Forelimb muscle (tissue), 1 donor: Measurements from ENCODE around the gene HIVEP3. TPM values are rescaled to one million over a fixed set of nuclear protein-coding genes. Genes with fewer than 3 reads are reported as not detected.
"Not testable (repeated sequence)": the region's sequence is repeated elsewhere in the genome, so short reads cannot be mapped to it uniquely, and the experiment has no call there.

Experiments used
- DNase-seq: peaks from one replicate; pipeline ENCODE4 v3.0.0-alpha.2; 2013; ENCODE audit warnings: low read depth
- polyA plus RNA-seq: library from polyadenylated mRNA; unstranded; fragments of 120-200 nt; gene quantifications from one replicate; pipeline ENCODE4 v1.2.1, GENCODE V29; 2013; ENCODE audit not compliant: insufficient read length

The HIVEP3 gene
- 2.1 TPM for polyA plus RNA-seq

DNA sequence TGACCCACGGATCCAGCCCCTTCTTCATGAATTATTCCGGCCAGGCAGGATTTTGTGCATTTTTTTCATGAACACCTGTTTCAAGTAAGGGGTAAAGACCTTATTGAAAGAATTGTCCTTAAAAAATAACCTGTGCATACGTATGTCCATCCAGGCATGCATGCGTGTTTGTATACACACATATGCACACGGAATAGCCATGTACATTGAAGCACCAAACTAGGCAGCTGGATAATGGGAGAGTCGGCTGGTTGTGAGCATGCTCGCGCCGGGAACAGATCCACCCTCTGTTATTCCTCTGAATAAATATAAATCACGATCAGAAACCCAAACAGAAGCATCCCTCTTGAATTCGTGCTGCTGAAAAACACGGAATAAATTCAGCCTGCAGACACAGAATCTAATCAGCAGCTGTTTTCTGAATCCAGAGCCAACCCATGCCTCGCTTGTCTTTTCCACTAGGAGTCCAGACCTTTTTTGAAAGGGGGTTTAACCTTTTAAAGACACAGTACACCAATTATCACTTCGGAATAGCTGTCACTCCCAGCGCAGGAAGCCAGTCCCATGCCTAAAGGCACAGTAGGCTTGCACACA, at the start of gene HIVEP3:
TSS of gene HIVEP3 (minus strand) at position 473 of the 594 bp plus-strand sequence.
- DNase-seq = no peak

GRCh38 chr1:41964400-41964799, 45.7 kb upstream of the HIVEP3 start:
- DNase-seq = no peak

- DNase-seq = no peak
These were observed 44.9 kb upstream of the HIVEP3 start for GRCh38 chr1:41963636-41964035.

DNA sequence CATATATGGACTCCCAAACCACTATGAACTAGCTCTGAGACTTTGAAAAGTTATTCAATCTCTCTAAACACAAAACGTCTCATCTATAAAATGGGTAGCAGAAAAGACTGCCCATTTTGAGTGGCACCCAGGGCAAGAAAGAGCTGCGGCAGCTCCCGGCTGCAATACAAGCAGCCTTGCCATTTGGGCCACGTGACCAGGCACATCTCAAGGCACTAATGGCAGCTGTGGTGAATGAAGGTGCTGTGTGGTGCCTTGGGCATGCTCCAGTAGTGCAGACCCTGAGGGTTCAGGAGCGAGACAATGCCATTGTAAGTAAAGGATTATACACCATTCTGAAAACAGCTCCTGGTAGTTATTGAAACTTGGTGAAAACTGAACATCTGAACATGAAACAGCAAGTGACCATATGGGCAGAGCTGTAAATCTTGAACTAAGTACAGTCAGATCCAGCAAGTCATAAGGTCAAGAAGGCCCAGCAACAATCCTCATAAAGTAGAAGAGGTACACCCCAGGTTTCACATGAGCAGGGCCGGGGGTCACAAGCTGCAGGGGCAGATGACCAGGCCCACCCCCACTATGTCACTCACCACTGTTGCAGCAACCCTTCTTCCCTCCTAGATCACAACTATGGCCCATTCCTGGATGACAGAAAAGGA, 39.4 kb upstream of the HIVEP3 start:
- no peak for DNase-seq

DNA sequence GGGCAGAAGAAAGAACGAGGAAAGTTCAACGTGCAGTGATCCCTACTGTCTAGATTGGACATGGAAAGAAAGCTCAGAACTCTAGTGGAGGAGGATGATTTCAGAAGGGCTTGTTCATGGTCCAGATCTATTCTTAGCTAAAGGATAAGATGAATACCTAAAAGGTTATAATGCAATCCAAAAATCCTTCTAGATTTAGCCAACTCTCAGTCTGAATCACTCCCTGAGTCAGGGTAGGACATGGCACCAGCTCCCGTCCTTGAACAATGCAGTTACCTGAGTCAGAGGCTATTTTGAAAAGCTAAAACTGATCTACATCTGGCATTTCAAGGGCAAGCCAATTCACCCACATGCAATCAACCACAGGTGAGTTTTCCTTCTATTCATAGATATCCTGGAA, 38.8 kb upstream of the HIVEP3 start:
- no peak for DNase-seq

GRCh38 chr1:41955461-41956159, 36.9 kb upstream of the HIVEP3 start:
- DNase-seq = no peak

DNA sequence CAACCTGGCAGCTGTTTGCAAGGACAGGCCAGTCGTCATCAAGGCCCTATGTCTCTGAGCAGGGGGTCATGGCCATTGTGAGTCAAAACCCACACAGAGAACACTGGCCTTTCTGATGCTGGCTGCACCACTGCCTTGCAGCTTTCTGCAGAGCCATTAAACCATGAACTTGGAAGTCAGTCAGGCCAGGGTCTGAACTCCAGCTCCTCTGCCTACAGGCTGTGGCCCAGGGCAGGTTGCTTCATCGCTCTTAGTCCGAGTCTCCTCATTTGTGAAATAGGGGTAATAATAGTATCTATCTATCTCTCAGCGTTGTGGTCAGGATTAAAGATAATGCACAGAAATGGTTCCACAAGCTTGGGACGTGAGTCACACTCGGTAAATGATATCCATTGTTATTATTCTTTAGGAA, 35.8 kb upstream of the HIVEP3 start:
- DNase-seq = no peak

DNA sequence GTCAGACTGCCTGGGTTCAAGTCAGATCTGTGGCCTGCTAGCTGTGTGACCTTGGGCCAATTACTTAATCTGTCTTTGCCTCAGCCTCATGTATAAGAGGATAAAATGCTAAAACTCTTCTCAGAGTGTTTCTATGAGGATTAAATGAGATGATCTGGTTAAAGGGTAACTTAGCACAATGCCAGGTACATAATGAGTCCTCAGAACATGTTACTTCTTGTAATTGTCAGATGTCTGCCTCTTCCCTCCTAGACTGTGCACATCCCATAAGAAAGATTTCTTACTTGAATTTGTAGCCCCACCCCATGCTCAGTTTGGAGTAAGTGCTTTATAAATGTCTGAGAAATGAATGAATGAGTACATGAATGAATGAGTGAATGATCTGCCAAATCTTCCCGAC, 34.6 kb upstream of the HIVEP3 start:
- no peak for DNase-seq

- DNase-seq = no peak
These were observed 33.5 kb upstream of the HIVEP3 start for GRCh38 chr1:41952208-41952607.

DNA sequence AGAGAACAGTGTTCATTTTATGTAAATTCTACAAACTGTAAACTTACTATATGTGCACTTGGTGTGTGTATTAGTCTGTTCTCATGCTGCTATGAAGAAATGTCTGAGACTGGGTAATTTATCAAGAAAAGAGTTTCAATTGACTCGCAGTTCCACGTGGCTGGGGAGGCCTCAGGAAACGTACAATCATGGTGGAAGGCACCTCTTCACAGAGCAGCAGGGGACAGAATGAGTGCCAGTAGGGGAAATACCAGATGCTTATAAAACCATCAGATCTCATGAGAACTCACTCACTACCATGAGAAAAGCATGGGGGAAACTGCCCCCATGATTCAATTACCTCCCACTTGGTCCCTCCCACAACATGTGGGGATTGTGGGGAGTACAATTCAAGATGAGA, 32.8 kb upstream of the HIVEP3 start:
- not testable (repeated sequence) for DNase-seq

GRCh38 chr1:41950820-41951219, 32.1 kb upstream of the HIVEP3 start:
- no peak for DNase-seq

GRCh38 chr1:41945946-41946345, 27.2 kb upstream of the HIVEP3 start:
- not testable (repeated sequence) for DNase-seq

- no peak for DNase-seq
These were observed 25.0 kb upstream of the HIVEP3 start for GRCh38 chr1:41943717-41944116.

DNA sequence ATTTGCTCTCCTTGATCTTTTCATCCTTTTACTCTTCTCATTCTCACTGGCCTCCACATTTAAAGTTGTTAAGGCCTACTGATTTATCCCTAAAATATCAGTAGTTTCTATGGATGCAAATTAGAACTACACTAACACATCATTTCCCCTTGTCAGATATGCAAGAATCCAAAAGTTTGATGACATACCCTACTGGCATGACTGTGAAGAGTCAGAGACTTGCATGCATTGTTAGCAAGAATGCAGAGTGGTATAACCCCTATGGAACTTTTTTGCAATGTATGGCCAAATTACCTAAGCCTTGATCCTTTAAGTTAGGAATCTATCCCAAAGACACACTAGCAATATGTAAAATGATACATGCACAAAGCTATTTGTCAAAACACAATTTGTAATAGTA, 23.6 kb upstream of the HIVEP3 start:
- no peak for DNase-seq

DNA sequence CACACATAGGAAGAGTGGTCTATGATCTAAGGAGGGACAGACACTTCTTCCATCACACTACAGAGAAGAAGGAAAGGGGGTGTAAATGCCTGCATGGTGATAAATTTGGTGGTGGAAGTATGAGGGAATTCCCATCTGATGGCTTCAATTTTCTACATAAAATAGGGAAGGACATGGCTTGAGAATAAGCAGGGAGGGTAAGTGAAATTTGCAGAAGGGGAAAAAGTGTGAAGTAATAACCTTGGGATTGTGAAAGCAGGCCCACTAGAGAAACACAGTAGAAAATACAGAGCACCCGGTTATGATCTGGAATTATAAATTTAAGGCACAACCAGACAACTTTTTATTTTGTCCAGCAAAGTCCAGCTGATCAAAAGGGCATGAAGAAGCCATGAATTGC, 22.7 kb upstream of the HIVEP3 start:
- DNase-seq = no peak

- no peak for DNase-seq
These were observed 20.5 kb upstream of the HIVEP3 start for GRCh38 chr1:41939194-41939593.

DNA sequence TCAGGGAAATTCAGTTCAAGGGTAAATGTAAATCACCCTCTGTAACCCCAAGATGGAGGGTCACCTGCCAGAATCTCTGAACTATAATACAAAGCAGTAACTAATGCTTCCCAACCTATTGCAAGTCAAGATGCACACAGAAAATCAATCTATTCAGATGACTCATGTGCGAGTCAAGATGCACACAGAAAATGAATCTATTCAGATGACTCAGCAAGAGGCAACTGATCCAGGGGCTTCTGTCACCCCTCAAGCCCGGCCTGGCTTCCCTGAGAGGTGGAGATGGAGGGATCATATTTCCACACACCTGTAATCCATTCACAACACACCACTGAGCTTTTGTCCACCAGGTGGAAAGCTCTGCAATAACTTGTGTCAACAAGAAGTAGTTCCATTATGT, 17.4 kb upstream of the HIVEP3 start:
- no peak for DNase-seq

- DNase-seq = no peak
These were observed 16.5 kb upstream of the HIVEP3 start for GRCh38 chr1:41935226-41935625.

GRCh38 chr1:41933106-41933505, 14.4 kb upstream of the HIVEP3 start:
- DNase-seq = no peak

GRCh38 chr1:41931578-41931977, 12.9 kb upstream of the HIVEP3 start:
- no peak for DNase-seq

- DNase-seq = no peak
These were observed 8.4 kb upstream of the HIVEP3 start for GRCh38 chr1:41927118-41927517.

GRCh38 chr1:41925712-41926111, 7.0 kb upstream of the HIVEP3 start:
- no peak for DNase-seq

DNA sequence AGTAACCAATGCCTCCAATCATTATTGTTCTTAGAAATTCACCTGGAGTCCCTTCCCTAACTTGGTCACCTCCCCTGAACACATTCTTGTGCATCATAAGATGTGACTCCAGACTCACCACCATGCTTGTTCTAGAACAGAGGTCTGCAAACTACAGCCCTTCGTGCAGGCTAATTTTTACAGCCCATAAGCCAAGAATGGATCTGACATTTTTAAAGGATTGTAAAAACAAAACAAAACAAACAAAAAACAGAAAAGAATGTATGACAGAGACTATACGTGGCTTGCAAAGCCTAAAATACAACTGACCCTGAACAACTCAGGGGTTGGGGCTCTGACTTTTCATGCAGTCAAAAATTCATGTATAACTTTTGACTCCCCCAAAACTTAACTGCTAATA, 6.2 kb upstream of the HIVEP3 start:
- DNase-seq = no peak
